ENCODE measurements around the gene OGDH. TPM values are rescaled to one million over a fixed set of nuclear protein-coding genes. Genes with fewer than 3 reads are reported as not detected.

OGDH gene
- total RNA-seq, 2 experiments from 2014 or later = 103 to 105 TPM

GRCh38 chr7:44643206-44643605 is 36.8 kb downstream of the OGDH start:
- Mint-ChIP-seq H3K27me3 (no peaks in the 10 kb centered on the region), H3K9me3 (no peaks in the 10 kb centered on the region), H3K36me3 (peaks cover 15% of the 10 kb centered on the region), H3K27ac (no peak overlapping the region), H3K4me3 (no peak overlapping the region), H3K4me1 (ENCODE audit: low read depth) (peaks cover 42% of the 10 kb centered on the region)
- POLR2A ChIA-PET = no interaction called here
- intact Hi-C loops (cut with micrococcal nuclease) = no loop called here
- DNase-seq = no peak
- CTCF ChIA-PET = no interaction called here

DNA sequence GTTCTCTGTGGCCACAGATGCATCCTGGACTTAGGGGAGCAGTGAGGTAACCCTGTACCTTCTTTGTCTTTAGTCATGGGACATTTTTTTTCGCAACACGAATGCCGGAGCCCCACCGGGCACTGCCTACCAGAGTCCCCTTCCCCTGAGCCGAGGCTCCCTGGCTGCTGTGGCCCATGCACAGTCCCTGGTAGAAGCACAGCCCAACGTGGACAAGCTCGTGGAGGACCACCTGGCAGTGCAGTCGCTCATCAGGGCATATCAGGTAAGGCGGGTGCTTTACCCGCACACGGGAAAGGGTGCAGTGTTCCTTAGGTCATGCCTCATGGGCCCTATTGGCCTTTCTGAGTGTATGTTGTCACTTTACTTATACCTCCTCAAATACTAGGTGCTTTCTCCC is 38.8 kb downstream of the OGDH start:
- peaks cover 23% of the 10 kb centered on the region for H3K4me1 Mint-ChIP-seq (ENCODE audit: low read depth)
- no peaks in the 10 kb centered on the region for H3K9me3 Mint-ChIP-seq
- ChIA-PET POLR2A (no interaction called here), CTCF (no interaction called here)
- H3K27me3 Mint-ChIP-seq = no peaks in the 10 kb centered on the region
- DNase-seq = no peak
- no peak overlapping the region for H3K4me3 Mint-ChIP-seq
- H3K27ac Mint-ChIP-seq = no peak overlapping the region
- intact Hi-C loops (cut with micrococcal nuclease) = no loop called here
- peaks cover 20% of the 10 kb centered on the region for H3K36me3 Mint-ChIP-seq

- peaks cover 20% of the 10 kb centered on the region for H3K36me3 Mint-ChIP-seq
- CTCF ChIA-PET = no interaction called here
- POLR2A ChIA-PET = no interaction called here
- no peaks in the 10 kb centered on the region for H3K9me3 Mint-ChIP-seq
- no peaks in the 10 kb centered on the region for H3K27me3 Mint-ChIP-seq
- intact Hi-C loops (cut with micrococcal nuclease) = no loop called here
- peaks cover 18% of the 10 kb centered on the region for H3K4me1 Mint-ChIP-seq (ENCODE audit: low read depth)
- H3K27ac Mint-ChIP-seq = no peak overlapping the region
- no peak overlapping the region for H3K4me3 Mint-ChIP-seq
- no peak for DNase-seq
Measured at GRCh38 chr7:44645696-44646095, 39.3 kb downstream of the OGDH start.

- Mint-ChIP-seq H3K4me1 (ENCODE audit: low read depth) (peaks cover 17% of the 10 kb centered on the region), H3K36me3 (peaks cover 23% of the 10 kb centered on the region), H3K27me3 (no peaks in the 10 kb centered on the region), H3K27ac (no peak overlapping the region), H3K4me3 (no peak overlapping the region), H3K9me3 (no peaks in the 10 kb centered on the region)
- DNase-seq = no peak
- POLR2A ChIA-PET = no interaction called here
- CTCF ChIA-PET = no interaction called here
- intact Hi-C loops (cut with micrococcal nuclease) = no loop called here
Measured at GRCh38 chr7:44646176-44646920, 39.9 kb downstream of the OGDH start.

DNA sequence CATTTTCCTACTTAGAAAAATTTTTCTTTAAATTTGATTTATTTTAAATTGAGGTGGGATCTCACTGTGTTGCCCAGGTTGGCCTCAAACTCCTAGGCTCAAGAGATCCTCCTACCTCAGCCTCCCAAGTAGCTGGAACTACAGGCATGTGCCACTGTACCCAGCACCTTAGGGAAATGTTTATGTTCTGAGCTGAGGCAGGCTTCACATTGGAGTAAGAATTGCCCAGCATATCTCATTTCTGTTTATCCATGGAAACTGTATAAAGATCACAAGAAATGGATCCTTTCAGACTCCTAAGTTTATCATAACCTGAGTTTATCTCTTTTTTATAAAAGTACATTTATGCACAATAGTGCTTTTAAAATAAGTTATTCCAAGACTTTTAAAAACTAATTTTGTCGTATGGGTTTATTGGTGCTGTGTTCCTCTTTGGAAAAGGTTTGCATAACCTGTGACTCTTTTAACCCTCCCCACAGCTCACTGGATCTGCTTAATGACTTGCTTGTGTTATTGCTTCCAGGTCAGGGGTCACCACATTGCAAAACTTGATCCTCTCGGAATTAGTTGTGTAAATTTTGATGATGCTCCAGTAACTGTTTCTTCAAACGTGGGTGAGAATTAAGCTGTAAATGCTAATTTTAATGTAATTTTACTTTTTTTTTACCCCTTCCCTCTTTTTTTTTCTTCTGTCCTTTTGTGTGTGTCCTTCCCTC is 40.7 kb downstream of the OGDH start:
- no peaks in the 10 kb centered on the region for H3K9me3 Mint-ChIP-seq
- H3K4me1 Mint-ChIP-seq (ENCODE audit: low read depth) = peaks cover 11% of the 10 kb centered on the region
- H3K4me3 Mint-ChIP-seq = no peak overlapping the region
- ChIA-PET POLR2A (no interaction called here), CTCF (interaction anchor here (0.6 to 1.0 kb wide), 2 partner anchors 22 to 896 kb away, joined by 3 to 4 read pairs; no protein-coding TSS in a partner anchor)
- H3K27me3 Mint-ChIP-seq = no peaks in the 10 kb centered on the region
- no peak overlapping the region for H3K27ac Mint-ChIP-seq
- DNase-seq = no peak
- peaks cover 21% of the 10 kb centered on the region for H3K36me3 Mint-ChIP-seq
- intact Hi-C loops (cut with micrococcal nuclease) = no loop called here

DNA sequence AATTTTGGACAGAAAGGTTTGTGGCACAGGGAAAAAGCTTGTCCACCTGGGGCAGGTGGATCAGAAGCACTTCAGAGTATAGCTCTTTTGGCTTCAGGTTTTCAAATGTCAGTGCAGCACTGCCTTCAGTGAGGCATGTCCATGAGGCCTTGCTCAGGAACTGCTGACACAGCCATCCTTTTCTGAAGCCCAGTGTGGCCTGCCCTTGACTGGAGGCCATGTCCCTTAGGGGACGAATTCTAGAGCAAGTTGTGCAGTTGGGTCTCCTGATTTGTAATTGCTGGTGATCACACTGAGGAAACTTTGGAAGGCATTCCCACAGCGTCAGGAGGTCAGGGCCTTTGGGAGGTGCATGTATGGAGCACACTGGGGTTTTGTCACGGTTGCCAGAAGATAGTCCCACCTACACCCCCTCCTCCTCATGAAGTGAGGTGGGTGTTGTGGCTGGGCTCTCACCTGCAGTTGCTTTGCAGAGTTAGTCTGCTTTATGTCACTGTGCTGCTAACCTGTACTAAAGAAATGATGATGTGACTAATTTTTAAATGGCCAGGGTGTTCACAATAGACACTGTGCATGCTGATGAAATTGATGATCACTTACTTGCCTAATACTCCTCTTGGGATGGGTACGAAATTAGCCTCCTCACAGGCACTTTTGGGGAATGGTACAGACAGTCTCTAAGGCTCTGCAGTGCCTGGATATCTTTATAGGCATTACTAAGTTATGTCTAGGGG is 41.7 kb downstream of the OGDH start:
- H3K4me1 Mint-ChIP-seq (ENCODE audit: low read depth) = peaks cover 8% of the 10 kb centered on the region
- H3K9me3 Mint-ChIP-seq = no peaks in the 10 kb centered on the region
- no peak overlapping the region for H3K4me3 Mint-ChIP-seq
- DNase-seq = no peak
- no peak overlapping the region for H3K27ac Mint-ChIP-seq
- intact Hi-C loops (cut with micrococcal nuclease) = no loop called here
- ChIA-PET POLR2A (no interaction called here), CTCF (interaction anchor here (0.6 to 1.0 kb wide), 2 partner anchors 21 to 897 kb away, joined by 3 to 4 read pairs; no protein-coding TSS in a partner anchor)
- no peaks in the 10 kb centered on the region for H3K27me3 Mint-ChIP-seq
- H3K36me3 Mint-ChIP-seq = peaks cover 21% of the 10 kb centered on the region

- H3K4me1 Mint-ChIP-seq (ENCODE audit: low read depth) = no peaks in the 10 kb centered on the region
- DNase-seq = no peak
- no peaks in the 10 kb centered on the region for H3K27me3 Mint-ChIP-seq
- ChIA-PET CTCF (no interaction called here), POLR2A (no interaction called here)
- H3K9me3 Mint-ChIP-seq = no peaks in the 10 kb centered on the region
- intact Hi-C loops (cut with micrococcal nuclease) = no loop called here
- no peak overlapping the region for H3K27ac Mint-ChIP-seq
- H3K36me3 Mint-ChIP-seq = peaks cover 19% of the 10 kb centered on the region
- H3K4me3 Mint-ChIP-seq = no peak overlapping the region
Measured at GRCh38 chr7:44650242-44650641, 43.8 kb downstream of the OGDH start.

- peaks cover 19% of the 10 kb centered on the region for H3K36me3 Mint-ChIP-seq
- DNase-seq = no peak
- no peaks in the 10 kb centered on the region for H3K9me3 Mint-ChIP-seq
- no peak overlapping the region for H3K4me3 Mint-ChIP-seq
- POLR2A ChIA-PET = no interaction called here
- CTCF ChIA-PET = no interaction called here
- intact Hi-C loops (cut with micrococcal nuclease) = no loop called here
- no peaks in the 10 kb centered on the region for H3K27me3 Mint-ChIP-seq
- H3K4me1 Mint-ChIP-seq (ENCODE audit: low read depth) = no peaks in the 10 kb centered on the region
- no peak overlapping the region for H3K27ac Mint-ChIP-seq
Measured at GRCh38 chr7:44650772-44651171, 44.3 kb downstream of the OGDH start.

- no peak overlapping the region for H3K27ac Mint-ChIP-seq
- ChIA-PET POLR2A (no interaction called here), CTCF (no interaction called here)
- no peaks in the 10 kb centered on the region for H3K9me3 Mint-ChIP-seq
- intact Hi-C loops (cut with micrococcal nuclease) = no loop called here
- H3K27me3 Mint-ChIP-seq = no peaks in the 10 kb centered on the region
- no peak overlapping the region for H3K4me3 Mint-ChIP-seq
- no peak for DNase-seq
- no peaks in the 10 kb centered on the region for H3K4me1 Mint-ChIP-seq (ENCODE audit: low read depth)
- H3K36me3 Mint-ChIP-seq = peaks cover 29% of the 10 kb centered on the region
Measured at GRCh38 chr7:44652535-44652934, 46.1 kb downstream of the OGDH start.

- H3K27me3 Mint-ChIP-seq = no peaks in the 10 kb centered on the region
- no peak for DNase-seq
- no peak overlapping the region for H3K27ac Mint-ChIP-seq
- peaks cover 31% of the 10 kb centered on the region for H3K36me3 Mint-ChIP-seq
- intact Hi-C loops (cut with micrococcal nuclease) = no loop called here
- ChIA-PET CTCF (interaction anchor here (1.4 kb wide), 1 partner anchor 15 kb away, joined by 3 read pairs; no protein-coding TSS in a partner anchor), POLR2A (no interaction called here)
- no peak overlapping the region for H3K4me3 Mint-ChIP-seq
- H3K9me3 Mint-ChIP-seq = peaks cover 2% of the 10 kb centered on the region
- H3K4me1 Mint-ChIP-seq (ENCODE audit: low read depth) = peaks cover 2% of the 10 kb centered on the region
Measured at GRCh38 chr7:44654255-44654796, 47.9 kb downstream of the OGDH start.

DNA sequence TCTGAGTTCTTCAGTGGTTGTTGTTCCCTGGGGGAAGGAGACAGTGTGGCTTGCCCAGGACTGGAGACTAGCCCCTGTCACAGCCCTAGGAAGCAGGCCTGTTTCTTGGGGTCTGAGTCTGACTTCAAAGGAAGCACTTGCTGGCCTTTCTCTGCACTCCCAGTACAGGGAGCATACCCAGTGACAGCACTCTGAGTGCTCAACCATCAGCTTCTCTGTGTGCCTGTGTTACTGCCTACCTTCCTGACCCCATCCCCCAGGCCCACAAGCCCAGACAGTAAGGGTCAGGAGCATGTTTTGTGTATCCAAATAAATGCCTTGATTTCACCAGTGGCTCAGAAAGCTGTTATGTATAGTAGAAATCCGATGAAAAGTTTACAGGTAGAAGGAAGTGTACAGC is 48.9 kb downstream of the OGDH start:
- H3K4me1 Mint-ChIP-seq (ENCODE audit: low read depth) = peaks cover 8% of the 10 kb centered on the region

GRCh38 chr7:44658979-44659378 is 52.6 kb downstream of the OGDH start:
- Mint-ChIP-seq H3K4me3 (no peak overlapping the region), H3K4me1 (ENCODE audit: low read depth) (peaks cover 8% of the 10 kb centered on the region), H3K27me3 (no peaks in the 10 kb centered on the region), H3K36me3 (peaks cover 55% of the 10 kb centered on the region), H3K9me3 (peaks cover 13% of the 10 kb centered on the region), H3K27ac (no peak overlapping the region)
- ChIA-PET POLR2A (no interaction called here), CTCF (interaction anchor here (0.6 to 1.3 kb wide), 2 partner anchors 19 to 264 kb away, joined by 3 to 4 read pairs; no protein-coding TSS in a partner anchor)
- no peak for DNase-seq
- intact Hi-C loops (cut with micrococcal nuclease) = no loop called here

More for the DNA sequence above, 48.9 kb downstream of the OGDH start:
- no peaks in the 10 kb centered on the region for H3K27me3 Mint-ChIP-seq
- ChIA-PET POLR2A (no interaction called here), CTCF (interaction anchor here (1.3 kb wide), 1 partner anchor 24 kb away, joined by 3 read pairs; no protein-coding TSS in a partner anchor)
- no peak for DNase-seq
- H3K36me3 Mint-ChIP-seq = peaks cover 40% of the 10 kb centered on the region
- peaks cover 4% of the 10 kb centered on the region for H3K9me3 Mint-ChIP-seq
- intact Hi-C loops (cut with micrococcal nuclease) = no loop called here
- H3K27ac Mint-ChIP-seq = no peak overlapping the region
- H3K4me3 Mint-ChIP-seq = no peak overlapping the region
